ENCODE data around the gene NTRK1.

DNA sequence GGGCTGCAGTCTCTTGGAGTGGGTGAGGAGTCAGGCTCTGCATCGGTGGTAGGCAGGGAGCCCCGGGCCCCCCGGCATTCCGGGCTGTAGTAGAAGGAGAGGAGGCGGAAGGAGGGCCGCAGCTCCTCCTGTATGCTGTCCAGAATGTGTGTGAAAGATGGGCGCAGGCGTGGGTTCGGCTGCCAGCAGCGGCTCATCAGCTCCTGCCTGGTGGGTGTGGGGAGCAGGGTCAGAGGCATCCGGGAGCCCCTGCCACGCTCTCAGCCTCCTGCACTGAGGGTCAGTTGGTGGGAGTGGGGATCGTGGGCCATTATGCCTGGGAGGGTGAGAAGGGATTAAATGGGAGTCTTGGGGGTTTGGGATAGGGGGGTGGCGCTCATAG lies 19.8 kb upstream of the NTRK1 start:
- TF ChIP-seq, protein P1, sequence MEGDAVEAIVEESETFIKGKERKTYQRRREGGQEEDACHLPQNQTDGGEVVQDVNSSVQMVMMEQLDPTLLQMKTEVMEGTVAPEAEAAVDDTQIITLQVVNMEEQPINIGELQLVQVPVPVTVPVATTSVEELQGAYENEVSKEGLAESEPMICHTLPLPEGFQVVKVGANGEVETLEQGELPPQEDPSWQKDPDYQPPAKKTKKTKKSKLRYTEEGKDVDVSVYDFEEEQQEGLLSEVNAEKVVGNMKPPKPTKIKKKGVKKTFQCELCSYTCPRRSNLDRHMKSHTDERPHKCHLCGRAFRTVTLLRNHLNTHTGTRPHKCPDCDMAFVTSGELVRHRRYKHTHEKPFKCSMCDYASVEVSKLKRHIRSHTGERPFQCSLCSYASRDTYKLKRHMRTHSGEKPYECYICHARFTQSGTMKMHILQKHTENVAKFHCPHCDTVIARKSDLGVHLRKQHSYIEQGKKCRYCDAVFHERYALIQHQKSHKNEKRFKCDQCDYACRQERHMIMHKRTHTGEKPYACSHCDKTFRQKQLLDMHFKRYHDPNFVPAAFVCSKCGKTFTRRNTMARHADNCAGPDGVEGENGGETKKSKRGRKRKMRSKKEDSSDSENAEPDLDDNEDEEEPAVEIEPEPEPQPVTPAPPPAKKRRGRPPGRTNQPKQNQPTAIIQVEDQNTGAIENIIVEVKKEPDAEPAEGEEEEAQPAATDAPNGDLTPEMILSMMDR (IDR thresholded peaks at IDR 0.05): no peak
- TF ChIP-seq POLR2A (IDR thresholded peaks at IDR 0.05): no peak

Measured in thyroid gland (tissue), 4 donors.